WI38 (cell line): ENCODE data around the gene GPATCH2L.

Experiments used
- H3K4me3 ChIP-seq: 2 replicates; pipeline ENCODE4 v1.5.1; 2011; ENCODE audit warnings: low read depth, mild to moderate bottlenecking, control low read depth, low read length
- CTCF ChIP-seq: IDR thresholded peaks from 2 replicates; pipeline ENCODE4 v1.5.1; 2012; ENCODE audit warnings: low read depth, mild to moderate bottlenecking, control low read depth, low read length

GPATCH2L gene

GRCh38 chr14:76154539-76155126 lies 2.9 kb downstream of the GPATCH2L start:
- no peak overlapping the region for H3K4me3 ChIP-seq
- TF ChIP-seq CTCF: no peak

- H3K4me3 ChIP-seq: no peak overlapping the region
- TF ChIP-seq CTCF: no peak
These were observed 12.1 kb downstream of the GPATCH2L start for GRCh38 chr14:76163668-76164363.

- no peak for TF ChIP-seq CTCF
- no peak overlapping the region for H3K4me3 ChIP-seq
These were observed 16.8 kb downstream of the GPATCH2L start for GRCh38 chr14:76168531-76168930.

GRCh38 chr14:76169776-76170175 lies 18.1 kb downstream of the GPATCH2L start:
- H3K4me3 ChIP-seq: no peak overlapping the region
- no peak for TF ChIP-seq CTCF

- no peak for TF ChIP-seq CTCF
- no peak overlapping the region for H3K4me3 ChIP-seq
These were observed 23.3 kb downstream of the GPATCH2L start for GRCh38 chr14:76174982-76175381.

GRCh38 chr14:76175942-76176341 lies 24.2 kb downstream of the GPATCH2L start:
- no peak overlapping the region for H3K4me3 ChIP-seq
- TF ChIP-seq CTCF: no peak

GRCh38 chr14:76181546-76181945 lies 29.8 kb downstream of the GPATCH2L start:
- no peak for TF ChIP-seq CTCF
- H3K4me3 ChIP-seq: no peak overlapping the region
